Activated gamma-delta T cell treated with anti-CD3 and anti-CD28 coated beads, Interleukin-2, amount 50 U/mL, for 16 hours (primary cell): ENCODE data around the gene TIMM17A.
A peak's percentile ranks its signal among the peaks of the same experiment; 100 is the strongest.
"Not testable (repeated sequence)": the region's sequence is repeated elsewhere in the genome, so short reads cannot be mapped to it uniquely, and the experiment has no call there.

Experiments used
- DNase-seq: peaks from one replicate; pipeline ENCODE4 v3.0.0-alpha.2; 2020; ENCODE audit warnings: low read depth

Gene TIMM17A

DNA sequence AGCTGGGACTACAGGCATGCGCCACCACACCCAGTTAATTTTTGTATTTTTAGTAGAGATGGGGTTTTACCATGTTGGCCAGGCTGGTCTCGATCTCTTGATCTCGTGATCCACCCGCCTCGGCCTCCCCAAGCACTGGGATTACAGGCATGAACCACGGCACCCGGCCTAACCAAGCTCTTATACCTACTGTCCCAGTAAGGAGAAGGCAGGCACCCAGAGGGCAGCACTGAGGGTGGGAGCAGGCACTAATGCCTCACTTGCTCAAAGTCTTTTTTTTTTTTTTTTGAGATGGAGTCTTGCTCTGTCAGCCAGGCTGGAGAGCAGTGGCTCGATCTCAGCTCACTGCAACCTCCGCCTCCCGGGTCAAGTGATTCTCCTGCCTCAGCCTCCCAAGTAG is 15.0 kb upstream of the TIMM17A start:
- not testable (repeated sequence) for DNase-seq

DNA sequence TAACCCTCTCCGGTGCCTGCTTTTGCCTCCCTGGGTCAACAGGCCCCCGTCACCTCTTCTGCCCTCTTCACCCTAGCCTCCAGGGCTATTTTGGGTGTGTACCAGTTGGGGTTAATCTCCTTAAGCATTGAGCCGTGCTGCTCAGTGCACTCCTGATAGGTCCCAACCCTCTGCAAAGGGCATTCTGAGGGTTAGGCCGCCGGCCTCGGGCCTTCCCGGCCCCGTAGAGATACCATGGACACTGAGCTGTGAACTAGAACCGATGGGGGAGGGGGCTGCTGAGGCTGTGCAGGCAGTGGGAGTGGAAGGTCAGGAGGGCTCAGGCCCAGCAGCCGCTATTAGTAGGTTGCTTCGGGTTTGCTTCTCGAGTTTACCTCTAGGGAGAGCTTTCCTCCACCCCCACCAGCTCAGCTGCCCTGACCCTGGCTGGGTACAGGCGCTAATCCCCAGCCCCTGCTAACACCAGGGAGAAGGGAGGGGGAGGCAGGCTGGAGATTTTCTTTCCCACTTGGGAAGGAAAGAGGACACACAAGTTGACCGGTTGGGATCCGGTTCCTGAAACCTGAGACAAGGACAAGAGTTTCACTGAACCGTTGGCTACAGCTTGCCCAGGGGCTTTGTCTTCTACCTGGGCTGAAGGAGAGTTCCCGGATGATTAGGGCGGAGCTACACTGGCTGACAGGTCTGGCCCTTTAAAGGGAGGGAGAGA is 13.7 kb upstream of the TIMM17A start:
- DNase-seq, result no peak

DNA sequence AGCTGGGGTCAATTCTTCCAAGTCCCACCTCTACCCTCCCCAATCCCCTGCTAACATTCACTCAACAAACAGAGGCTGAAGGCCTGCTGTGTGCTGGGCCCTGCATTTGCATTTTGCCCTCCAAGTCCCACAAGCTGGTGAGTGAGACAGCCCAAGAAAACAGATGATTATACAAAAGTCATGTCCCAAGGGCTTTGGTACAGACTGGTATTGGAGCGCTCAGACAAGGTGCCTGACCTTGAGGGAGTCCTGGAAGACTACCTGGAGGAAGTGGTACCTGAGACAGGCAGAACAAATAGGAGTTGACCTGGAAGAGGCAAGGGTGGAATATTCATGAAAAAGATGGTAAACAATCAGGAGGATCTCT is 13.2 kb upstream of the TIMM17A start:
- DNase-seq, result no peak

DNA sequence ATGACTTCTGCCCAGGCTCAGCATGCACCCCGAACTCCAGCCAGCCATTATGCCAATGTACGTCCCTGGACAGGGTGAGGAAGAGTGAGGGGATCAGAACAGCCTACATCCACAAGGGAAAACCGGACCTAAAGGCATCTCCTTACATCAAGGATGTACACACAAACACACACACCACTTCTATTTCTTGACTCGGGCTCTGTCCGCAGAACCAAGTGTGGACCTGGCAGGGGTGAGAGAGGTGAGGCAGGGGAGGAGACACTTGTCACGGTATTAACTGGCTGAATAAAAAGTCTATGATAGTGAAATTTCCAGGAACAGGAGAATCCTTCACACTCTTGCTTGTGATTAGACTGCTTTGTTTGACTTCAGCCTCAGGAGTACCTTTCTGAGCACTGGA is 11.3 kb upstream of the TIMM17A start:
- no peak for DNase-seq

DNA sequence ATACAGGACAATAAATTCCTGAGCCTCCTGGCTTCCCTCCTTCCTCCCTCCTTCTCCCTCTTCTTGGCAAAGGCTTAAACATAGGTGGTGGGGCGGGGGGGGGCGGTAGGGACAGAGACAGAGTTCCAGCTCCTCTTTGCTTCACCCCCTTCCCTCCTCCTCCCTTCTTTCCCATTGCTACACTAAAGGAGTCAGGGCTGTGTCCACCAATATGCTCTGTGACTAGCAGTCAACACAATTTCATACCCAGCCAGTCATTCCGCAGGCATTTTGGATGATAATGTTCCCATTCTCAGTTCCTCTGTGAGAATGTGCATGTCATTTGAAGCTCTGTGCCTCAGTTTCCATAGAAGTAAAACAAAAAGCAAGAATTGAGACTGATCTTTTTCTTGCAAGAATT is 10.7 kb upstream of the TIMM17A start:
- DNase-seq, result no peak

DNA sequence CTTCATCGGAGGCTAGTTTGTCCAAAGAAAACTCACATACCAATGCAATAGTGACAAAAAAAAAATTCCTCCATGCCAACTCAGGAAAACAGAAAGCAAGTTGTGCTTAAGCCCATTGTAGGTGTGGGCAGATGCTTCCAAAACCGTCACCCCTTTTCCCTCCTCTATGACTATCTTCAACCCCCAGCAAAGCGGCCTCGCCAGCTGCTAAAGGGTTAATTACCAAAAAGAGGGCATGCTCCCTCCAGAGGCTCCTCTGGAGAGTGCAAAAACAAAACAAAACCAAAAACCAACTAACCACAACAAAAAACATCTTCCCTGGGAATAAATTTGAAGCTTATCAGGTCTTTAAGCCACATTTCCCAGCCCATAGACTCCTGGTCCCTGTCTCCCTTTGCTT is 10.1 kb upstream of the TIMM17A start:
- DNase-seq, result no peak

DNA sequence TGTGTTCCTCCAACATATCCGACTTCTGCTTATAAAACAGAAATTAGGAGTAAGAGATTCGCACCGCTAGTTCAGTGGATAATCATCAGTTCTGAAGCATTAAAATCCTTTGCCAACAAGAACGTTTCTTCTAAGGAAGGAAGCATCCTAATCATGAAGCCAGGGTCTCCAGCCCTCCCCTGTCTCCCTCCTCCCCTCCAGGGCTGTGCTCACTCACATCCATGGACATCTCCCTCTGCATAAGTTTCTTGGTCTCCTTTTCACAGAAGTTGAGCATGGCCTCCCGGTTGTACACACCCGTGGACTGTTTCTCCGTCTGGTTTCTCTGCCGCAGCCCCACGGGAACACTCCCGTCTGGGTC is 9.5 kb upstream of the TIMM17A start:
- no peak for DNase-seq

DNA sequence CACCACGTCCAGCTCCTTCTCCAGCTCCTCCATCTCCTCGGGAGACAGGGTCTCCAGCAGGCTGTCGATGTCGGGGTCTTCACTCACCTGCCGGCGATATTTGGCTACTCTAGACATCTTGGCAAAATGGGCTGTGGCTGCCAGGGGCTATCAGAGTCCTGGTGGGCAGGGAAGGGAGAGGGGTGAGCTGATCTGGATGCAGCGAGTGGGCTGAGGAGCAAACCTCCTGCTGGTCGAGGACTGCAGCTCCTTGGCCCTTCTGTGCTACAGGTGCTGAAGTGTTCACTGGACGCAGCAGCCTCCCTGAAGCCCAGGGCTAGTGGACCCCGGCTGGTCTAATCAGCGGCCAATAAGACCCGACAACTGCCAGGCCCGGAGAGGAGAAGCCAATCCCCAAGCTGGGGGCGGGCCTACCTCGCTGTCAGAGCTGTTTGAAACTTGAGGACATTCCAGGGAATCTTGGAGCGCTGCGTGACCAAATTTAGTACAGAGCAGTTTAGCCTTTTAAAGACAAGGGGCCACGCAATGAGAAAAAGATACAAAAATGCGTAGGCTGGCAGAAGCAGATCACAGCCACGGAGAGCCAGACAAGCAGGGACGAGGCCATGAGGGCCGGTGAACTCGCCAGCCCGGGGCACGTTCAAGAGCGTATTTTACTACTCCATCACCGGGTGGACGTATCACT is 8.9 kb upstream of the TIMM17A start, which contains the start of gene LMOD1:
TSS of gene LMOD1 (minus strand) at position 325 of the 685 bp plus-strand sequence. CDS start at position 117, 208 bp downstream.
- no peak for DNase-seq

DNA sequence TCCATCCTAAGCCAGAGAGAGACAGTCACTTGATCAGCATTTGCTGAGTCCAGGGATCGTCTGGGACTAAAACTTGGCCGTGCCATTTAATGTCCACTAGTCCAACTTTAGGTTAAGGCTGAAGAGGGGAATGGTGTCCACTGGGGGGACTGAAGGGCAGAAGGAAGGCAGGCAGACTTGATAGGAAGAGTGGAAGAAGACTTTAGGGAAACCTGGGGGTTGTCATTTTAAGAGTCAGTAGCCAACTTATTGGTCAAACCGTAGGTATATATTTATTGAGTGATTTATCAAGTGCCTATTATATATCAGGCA is 7.7 kb upstream of the TIMM17A start:
- DNase-seq, result no peak

DNA sequence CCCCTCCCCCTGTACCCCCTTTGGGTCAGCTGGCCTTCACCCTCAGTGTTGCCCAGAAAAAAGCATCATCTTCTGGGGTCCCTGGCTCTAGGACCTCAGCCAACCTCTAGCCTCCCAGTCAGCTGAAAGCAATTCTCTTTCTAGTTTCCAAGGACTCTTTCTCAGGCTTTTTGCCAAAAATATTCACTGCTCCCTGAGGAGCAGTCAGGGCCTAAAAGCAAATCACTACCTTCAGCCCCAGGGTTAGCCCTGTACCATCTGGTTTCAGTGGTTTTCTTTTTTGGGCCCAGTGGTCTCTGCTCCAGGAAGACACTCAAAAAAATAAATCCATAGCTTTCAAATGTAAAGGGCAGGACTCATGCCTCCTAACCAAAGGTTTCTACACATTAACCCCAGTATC is 5.8 kb upstream of the TIMM17A start:
- no peak for DNase-seq

DNA sequence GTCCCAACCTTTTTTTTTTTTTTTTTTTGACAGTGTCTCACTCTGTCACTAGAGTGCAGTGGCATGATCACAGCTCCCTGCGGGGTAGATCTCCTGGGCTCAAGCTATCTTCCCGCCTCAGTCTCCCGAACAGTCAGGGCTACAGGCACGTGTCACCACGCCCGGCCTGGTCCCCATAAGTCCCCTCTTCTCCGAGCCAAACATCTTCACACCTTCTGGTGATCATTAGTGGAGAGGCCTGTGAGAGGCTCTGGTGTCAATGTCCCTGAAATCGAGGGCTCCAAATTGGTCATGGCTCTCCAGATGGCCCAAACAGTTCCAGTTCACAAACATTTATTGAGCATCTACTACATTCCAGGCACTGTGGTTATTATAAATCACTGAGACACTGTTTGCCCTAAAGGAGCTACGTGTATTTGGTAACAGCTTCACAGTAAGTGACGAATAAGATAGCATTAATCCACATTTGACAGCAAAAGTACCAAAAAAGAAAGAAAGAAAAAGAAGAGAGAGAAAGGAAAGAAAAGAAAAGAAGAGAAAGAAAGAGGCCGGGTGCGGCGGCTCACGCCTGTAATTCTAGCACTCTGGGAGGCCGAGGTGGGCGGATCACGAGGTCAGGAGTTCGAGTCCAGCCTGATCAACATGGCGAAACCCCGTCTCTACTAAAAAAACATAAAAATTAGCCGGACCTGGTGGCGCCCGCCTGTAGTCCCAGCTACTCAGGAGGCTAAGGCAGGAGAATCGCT is 867 bp upstream of the TIMM17A start:
- no peak for DNase-seq

DNA sequence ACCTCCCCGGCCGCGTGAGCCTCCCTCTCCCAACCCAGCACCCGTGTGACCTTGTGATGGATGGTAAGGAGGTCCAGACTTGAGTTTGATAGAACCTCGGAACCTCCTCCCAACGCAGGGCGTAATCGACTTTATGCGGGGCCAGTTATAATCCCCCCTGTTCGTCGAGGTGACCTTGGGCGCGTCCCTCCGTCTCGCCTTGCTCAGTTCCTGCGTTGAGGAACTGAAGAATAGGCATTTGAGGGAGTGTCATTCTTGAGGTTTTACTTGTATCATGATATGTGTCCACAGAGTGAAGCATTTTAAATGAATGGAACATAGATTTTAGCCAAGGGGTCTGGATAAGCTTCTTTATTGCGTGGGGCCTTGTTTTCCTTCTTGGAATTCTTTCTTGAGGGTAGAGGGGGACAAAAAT is 433 bp downstream of the TIMM17A start:
- DNase-seq, result no peak

DNA sequence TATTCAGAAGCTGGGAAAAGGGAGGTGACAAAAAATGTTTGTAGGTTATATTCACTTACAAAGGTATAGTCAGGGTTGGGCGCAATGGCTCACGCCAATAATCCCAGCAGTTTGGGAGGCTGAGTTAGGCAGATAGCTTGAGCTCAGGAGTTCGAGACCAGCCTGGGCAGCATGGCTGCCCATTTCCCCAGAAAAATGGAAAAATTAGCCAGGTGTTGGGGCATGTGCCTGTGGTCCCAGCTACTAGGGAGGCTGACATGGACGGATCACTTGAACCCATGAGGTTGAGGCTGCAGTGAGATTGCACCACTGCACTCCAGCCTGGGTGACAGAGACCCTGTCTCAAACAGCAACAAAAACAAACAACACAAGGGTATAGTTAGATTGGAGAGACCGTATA is 3.0 kb downstream of the TIMM17A start:
- DNase-seq, result no peak

DNA sequence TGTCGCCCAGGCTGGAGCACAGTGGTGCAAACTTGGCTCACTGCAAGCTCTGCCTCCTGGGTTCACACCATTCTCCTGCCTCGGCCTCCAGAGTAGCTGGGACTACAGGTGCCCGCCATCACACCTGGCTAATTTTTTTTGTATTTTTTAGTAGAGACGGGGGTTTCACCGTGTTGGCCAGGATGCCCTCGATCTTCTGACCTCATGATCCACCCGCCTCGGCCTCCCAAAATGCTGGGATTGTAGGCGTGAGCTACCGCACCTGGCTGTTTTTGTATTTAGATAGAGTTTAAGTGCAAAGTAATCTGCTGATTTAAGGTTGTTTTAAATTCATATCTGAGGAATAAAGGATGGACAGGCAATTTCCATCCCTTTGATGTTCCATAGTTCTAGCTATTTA is 7.1 kb downstream of the TIMM17A start:
- not testable (repeated sequence) for DNase-seq

DNA sequence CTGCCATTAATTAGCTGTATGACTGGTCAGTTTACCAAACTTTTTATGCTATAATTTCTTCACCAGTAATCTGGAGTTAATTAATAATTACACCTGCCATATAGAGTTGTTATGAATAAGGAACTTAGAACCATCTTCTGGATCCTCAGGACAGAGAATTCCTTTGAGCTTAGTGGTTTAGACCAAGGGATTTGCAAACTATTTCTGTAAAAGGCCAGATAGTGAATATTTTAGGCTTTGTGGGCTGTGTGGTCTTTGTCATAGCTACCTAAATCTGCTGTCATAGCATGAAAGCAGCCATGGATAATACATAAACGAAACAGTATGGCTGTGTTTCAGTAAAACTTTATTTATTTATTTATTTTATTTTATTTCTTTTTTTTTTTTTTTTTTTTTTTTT is 9.0 kb downstream of the TIMM17A start:
- no peak for DNase-seq

DNA sequence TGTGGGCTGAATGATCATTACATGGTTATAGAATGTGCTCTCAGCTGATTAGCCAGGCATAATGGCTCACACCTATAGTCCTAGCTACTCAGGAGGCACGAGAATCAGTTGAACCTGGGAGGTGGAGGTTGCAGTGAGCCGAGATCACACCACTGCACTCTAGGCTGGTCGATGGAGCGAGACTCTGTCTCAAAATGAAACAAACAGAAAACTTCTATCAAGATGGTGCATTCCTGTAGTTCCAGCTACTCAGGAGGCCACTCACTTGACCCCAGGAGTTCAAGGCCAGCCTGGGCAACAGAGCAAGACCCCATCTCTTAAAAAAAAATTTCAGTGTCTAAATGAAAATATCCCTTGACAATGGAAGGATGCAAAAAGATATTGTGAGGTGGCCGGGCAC is 10.9 kb downstream of the TIMM17A start:
- DNase-seq, result no peak

DNA sequence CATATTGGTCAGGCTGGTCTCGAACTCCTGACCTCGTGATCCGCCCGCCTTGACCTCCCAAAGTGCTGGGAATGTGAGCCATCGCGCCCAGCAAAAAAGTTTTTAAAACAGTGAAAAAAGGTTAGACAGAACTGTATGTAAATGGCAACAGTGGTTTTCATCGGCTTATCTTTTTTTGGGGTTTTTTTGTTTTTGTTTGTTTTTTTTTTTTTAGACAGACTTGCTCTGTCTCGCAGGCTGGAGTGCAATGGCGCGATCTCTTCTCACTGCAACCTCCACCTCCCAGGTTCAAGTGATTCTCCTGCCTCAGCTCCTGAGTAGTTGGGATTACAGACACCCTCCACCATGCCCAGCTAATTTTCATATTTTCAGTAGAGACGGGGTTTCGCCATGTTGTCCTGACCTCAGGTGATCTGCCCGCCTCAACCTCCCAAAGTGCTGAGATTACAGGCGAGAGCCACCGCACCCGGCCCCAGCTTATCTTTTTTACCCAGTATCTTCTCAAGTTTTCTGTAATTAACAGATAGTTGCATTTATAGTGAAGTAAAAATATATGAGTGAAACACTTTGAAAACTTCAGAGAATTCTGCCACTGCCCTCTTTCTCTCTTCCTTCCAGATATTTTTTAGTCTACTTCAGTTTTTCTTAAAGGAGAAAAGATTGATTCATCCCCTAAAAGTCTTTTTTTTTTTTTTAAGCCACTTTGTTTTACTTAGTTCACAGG is 13.1 kb downstream of the TIMM17A start:
- no peak for DNase-seq

DNA sequence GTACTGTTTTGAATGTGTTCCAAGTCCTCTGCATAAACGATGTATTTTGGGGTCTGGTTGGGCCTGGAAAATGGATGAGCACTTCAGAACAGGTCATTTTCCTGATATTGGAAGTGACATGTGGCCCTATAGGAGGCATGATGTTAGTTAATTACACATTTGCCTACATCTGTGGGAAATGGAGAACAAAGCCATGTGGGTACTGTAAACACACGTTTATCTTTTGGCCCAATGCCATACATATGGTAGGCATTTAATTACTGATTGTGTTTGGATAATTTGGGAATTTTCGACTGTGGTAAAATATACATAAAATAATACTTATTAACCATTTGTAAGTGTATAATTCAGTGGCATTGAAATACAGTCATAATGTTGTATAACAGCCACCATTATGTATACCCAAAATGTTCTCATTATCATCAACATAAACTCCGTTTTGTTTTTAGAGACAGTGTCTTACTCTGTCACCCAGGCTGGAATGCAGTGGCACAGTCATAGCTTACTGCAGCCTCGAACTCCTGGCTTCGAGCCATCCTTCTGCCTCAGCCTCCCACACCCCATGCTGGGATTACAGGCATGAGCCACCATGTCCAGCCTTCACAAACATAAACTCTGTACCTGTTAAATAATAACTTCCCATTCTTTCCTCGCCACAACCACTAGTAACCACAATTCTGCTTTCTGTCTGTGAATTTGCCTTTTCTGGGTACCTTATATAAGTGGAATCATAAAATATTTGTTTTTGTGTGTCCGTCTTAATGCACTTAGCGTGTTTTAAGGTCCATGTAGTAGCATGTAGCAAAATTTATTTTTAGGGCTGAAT is 15.2 kb downstream of the TIMM17A start:
- DNase-seq, result no peak

DNA sequence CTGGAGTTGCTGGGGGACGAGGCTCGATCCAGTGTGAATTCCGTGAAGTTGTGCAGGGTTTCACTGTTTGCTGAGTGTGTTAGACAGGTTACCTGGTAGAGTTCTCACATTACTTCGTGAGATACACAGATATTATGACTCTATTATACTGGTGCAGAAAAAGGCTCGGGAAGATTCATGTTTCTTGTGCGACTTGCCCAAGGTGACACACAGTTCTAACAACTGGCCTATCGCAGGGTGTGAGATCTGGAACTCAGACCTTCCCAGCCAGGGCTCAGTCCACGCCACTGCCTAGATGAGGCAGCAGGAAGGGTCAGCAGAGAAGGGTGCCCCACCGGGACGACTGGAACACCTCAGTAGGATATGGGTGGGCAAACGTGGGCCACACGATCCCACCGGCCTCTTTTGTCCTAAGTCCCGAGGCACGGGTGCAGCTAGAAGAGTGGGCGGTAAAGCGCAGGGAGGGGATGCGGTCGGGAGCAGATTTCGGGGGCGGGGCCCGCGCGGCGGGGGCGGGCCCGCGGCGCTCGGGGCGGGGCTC is 26.8 kb downstream of the TIMM17A start:
- DNase-seq, result peak; percentile 41

DNA sequence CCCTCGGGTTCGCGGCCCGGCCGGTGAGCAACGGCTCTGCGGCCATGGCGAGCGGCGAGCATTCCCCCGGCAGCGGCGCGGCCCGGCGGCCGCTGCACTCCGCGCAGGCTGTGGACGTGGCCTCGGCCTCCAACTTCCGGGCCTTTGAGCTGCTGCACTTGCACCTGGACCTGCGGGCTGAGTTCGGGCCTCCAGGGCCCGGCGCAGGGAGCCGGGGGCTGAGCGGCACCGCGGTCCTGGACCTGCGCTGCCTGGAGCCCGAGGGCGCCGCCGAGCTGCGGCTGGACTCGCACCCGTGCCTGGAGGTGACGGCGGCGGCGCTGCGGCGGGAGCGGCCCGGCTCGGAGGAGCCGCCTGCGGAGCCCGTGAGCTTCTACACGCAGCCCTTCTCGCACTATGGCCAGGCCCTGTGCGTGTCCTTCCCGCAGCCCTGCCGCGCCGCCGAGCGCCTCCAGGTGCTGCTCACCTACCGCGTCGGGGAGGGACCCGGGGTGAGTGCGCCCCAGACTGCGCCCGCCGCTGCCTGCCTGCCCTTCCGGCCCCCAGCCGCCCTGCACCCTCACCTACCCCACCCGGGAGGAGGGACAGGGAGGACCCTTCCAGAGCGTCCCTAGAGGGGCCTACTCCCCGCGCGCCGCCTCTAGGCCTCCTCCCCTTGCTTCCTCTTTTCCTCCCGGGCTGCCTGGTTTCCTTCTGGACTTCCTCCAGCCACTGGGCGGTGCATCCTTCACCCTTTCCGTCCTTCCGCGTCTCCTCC is 27.5 kb downstream of the TIMM17A start, which contains the start of gene RNPEP:
TSS of gene RNPEP (plus strand) at position 26 of the 757 bp plus-strand sequence. CDS start at position 45, 19 bp downstream.
- DNase-seq, result peak; percentile 22

DNA sequence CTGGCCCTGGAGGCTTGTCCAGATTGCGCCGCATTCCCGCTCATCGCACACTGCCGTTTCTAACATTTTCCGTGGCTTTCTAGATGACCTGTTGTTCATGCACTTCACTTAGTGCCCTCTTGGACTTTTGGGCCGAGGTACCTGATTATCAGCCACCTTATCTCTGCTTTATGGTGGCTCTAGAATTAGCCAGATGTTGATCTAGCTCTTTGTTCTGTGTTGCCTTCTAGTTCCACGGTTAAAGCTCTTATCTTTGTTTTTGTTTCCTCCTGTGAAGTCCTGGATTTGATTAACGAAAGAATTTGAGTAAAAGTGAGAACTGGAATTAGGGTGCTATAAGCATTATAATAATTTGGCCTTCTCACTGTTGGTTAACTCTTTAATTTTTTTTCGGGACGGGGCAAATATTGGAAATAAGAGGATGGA is 28.1 kb downstream of the TIMM17A start:
- no peak for DNase-seq
